ENCODE results near the gene MOCOS. TPM values are rescaled to one million over a fixed set of nuclear protein-coding genes. Genes with fewer than 3 reads are reported as not detected.

Gene MOCOS
- total RNA-seq, 1 donor from 2014 or later = 0.42 TPM

DNA sequence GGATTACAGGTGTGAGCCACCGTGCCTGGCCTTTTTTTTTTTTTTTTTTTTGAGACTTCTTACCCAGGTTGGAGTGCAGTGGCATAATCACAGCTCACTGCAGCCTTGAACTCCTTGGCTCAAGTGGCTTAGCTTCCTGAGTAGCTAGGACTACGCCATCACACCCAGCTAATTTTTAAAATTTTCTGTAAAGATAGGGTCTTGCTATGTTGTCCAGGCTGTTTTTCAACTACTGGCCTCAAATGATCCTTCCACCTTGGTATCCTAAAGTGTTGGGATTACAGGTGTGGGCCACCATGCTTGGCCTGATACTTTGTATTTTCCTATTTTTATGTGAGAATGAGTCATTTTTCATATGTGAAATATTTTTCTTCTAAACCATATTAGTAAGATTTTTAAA, 43.9 kb upstream of the MOCOS start:
- H3K36me3 Mint-ChIP-seq (ENCODE audit: low read depth) = peaks cover 84% of the 10 kb centered on the region
- ATAC-seq (ENCODE audit: low read depth) = no peak
- TF ChIP-seq, protein P1, sequence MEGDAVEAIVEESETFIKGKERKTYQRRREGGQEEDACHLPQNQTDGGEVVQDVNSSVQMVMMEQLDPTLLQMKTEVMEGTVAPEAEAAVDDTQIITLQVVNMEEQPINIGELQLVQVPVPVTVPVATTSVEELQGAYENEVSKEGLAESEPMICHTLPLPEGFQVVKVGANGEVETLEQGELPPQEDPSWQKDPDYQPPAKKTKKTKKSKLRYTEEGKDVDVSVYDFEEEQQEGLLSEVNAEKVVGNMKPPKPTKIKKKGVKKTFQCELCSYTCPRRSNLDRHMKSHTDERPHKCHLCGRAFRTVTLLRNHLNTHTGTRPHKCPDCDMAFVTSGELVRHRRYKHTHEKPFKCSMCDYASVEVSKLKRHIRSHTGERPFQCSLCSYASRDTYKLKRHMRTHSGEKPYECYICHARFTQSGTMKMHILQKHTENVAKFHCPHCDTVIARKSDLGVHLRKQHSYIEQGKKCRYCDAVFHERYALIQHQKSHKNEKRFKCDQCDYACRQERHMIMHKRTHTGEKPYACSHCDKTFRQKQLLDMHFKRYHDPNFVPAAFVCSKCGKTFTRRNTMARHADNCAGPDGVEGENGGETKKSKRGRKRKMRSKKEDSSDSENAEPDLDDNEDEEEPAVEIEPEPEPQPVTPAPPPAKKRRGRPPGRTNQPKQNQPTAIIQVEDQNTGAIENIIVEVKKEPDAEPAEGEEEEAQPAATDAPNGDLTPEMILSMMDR (IDR thresholded peaks at IDR 0.05) = no peak
- intact Hi-C loops (cut with micrococcal nuclease) = no loop called here
- H3K27me3 Mint-ChIP-seq = no peaks in the 10 kb centered on the region
- no peak overlapping the region for H3K4me3 Mint-ChIP-seq
- peaks cover 20% of the 10 kb centered on the region for H3K4me1 Mint-ChIP-seq
- no peaks in the 10 kb centered on the region for H3K9me3 Mint-ChIP-seq
- POLR2A ChIA-PET = interaction anchor here (1.0 kb wide), 1 partner anchor 13 kb away, joined by 3 read pairs; no protein-coding TSS in a partner anchor
- CTCF ChIA-PET = no interaction called here
- no peak for DNase-seq
- H3K27ac Mint-ChIP-seq = no peak overlapping the region

GRCh38 chr18:36149514-36150289, 37.6 kb upstream of the MOCOS start:
- peaks cover 54% of the 10 kb centered on the region for H3K4me1 Mint-ChIP-seq
- H3K27me3 Mint-ChIP-seq = no peaks in the 10 kb centered on the region
- TF ChIP-seq, protein P1 (IDR thresholded peaks at IDR 0.05) = no peak
- peak overlapping the region; percentile 89 for H3K27ac Mint-ChIP-seq
- H3K9me3 Mint-ChIP-seq = no peaks in the 10 kb centered on the region
- intact Hi-C loops (cut with micrococcal nuclease) = loop anchor here (1.0 to 5.0 kb wide), 3 partner anchors 20 to 134 kb away; partner anchors contain the start of genes ELP2, MOCOS and SLC39A6
- peaks cover 85% of the 10 kb centered on the region for H3K36me3 Mint-ChIP-seq (ENCODE audit: low read depth)
- H3K4me3 Mint-ChIP-seq = peak overlapping the region; percentile 61
- POLR2A ChIA-PET = interaction anchor here (1.9 to 2.5 kb wide), 3 partner anchors 17 to 21 kb away, joined by 5 to 29 read pairs (median 7); partner anchors contain the start of gene SLC39A6
- CTCF ChIA-PET = interaction anchor here (0.5 to 1.5 kb wide), 4 partner anchors 26 to 393 kb away, joined by 3 to 5 read pairs (median 3); no protein-coding TSS in a partner anchor
- peak; percentile 98 for ATAC-seq (ENCODE audit: low read depth)
- no peak for DNase-seq

DNA sequence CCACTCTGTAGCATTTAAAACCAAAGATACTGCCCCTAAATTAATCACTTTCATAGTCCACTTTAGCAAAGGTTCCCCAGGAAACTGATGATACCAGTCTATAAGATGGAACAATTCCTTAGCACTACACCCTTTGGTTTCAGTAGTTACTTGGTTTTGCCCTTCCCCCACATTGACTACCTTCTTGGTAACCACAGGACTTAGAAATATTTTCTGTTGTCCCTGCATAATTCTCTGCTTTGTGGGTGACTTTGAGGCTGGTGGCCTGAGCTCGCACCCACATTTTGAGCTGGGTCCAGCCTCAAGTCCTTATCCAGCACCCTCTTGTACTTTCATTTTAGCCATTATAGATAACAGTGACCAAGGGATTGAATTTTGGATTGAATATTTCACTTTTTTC, 34.5 kb upstream of the MOCOS start:
- TF ChIP-seq, protein P1 (IDR thresholded peaks at IDR 0.05) = no peak
- CTCF ChIA-PET = no interaction called here
- Mint-ChIP-seq H3K9me3 (no peaks in the 10 kb centered on the region), H3K27ac (no peak overlapping the region), H3K36me3 (ENCODE audit: low read depth) (peaks cover 85% of the 10 kb centered on the region), H3K27me3 (no peaks in the 10 kb centered on the region), H3K4me3 (no peak overlapping the region), H3K4me1 (peaks cover 46% of the 10 kb centered on the region)
- ATAC-seq (ENCODE audit: low read depth) (no peak), DNase-seq (no peak)
- POLR2A ChIA-PET = no interaction called here
- intact Hi-C loops (cut with micrococcal nuclease) = loop anchor here (5.0 kb wide), 1 partner anchor 35 kb away; the partner anchor contains the start of gene MOCOS

DNA sequence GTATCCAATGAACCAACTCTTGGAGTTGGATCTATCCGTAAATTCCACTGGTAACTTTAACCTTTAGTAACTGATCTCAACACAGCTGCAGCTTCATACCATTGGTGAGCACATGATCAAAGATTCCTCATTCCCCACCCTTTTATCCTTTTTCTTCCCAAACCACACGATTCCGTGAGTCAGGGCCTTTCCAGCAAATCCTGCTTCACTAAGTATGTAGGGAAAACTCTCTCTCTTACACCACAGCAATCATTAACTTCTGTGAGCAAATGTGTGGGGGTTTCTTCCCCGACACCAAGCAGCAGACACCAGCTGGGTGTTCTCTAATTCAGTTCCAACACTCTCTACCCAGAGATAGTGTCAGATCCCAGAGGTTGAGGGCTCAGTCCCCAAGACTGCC, 34.1 kb upstream of the MOCOS start:
- no peak for DNase-seq
- ChIA-PET POLR2A (no interaction called here), CTCF (no interaction called here)
- no peak overlapping the region for H3K4me3 Mint-ChIP-seq
- H3K4me1 Mint-ChIP-seq = peaks cover 48% of the 10 kb centered on the region
- H3K27ac Mint-ChIP-seq = no peak overlapping the region
- H3K27me3 Mint-ChIP-seq = no peaks in the 10 kb centered on the region
- intact Hi-C loops (cut with micrococcal nuclease) = loop anchor here (5.0 kb wide), 1 partner anchor 34 kb away; the partner anchor contains the start of gene MOCOS
- ATAC-seq (ENCODE audit: low read depth) = no peak
- H3K9me3 Mint-ChIP-seq = no peaks in the 10 kb centered on the region
- TF ChIP-seq, protein P1 (IDR thresholded peaks at IDR 0.05) = no peak
- H3K36me3 Mint-ChIP-seq (ENCODE audit: low read depth) = peaks cover 84% of the 10 kb centered on the region

DNA sequence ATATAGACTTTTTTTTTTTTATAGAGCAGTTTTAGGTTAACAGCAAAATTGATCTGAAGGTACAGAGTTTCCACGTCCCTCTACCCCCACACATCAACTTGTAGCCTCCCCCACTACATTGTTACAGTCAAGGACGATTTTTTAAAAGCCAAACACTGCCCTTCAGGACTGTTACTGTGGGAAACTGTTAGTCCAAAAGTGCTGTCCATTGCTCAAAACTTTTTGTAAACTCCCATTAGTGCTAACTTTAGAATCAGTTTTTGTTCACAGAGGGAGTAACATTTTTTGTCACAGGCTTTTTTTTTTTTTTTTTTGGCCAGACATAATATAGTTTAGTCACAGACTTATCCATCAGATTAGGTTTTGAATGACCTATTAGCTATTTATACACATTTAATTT, 33.5 kb upstream of the MOCOS start:
- no peak overlapping the region for H3K4me3 Mint-ChIP-seq
- POLR2A ChIA-PET = no interaction called here
- CTCF ChIA-PET = no interaction called here
- DNase-seq (no peak), ATAC-seq (ENCODE audit: low read depth) (no peak)
- H3K27ac Mint-ChIP-seq = no peak overlapping the region
- H3K27me3 Mint-ChIP-seq = no peaks in the 10 kb centered on the region
- H3K9me3 Mint-ChIP-seq = no peaks in the 10 kb centered on the region
- H3K36me3 Mint-ChIP-seq (ENCODE audit: low read depth) = peaks cover 83% of the 10 kb centered on the region
- TF ChIP-seq, protein P1 (IDR thresholded peaks at IDR 0.05) = no peak
- intact Hi-C loops (cut with micrococcal nuclease) = loop anchor here (5.0 kb wide), 1 partner anchor 34 kb away; the partner anchor contains the start of gene MOCOS
- H3K4me1 Mint-ChIP-seq = peaks cover 47% of the 10 kb centered on the region

All from activated B cell treated with CpG ODN at 0.5 μM for 24 hours (primary cell).